Transverse colon (tissue), 4 donors: ENCODE data around the gene NUP50. TPM values are rescaled to one million over a fixed set of nuclear protein-coding genes. Genes with fewer than 3 reads are reported as not detected.

ENCODE experiments used
- DNase-seq: peaks from one replicate; pipeline ENCODE4 v3.0.0-alpha.2; 2019
- H3K27ac ChIP-seq, 4 donors: fragments of 200-600 bp; sonication (generic); 2 replicates each; pipeline ENCODE4 v1.5.1; 2016 to 2018; ENCODE audit warnings: inconsistent platforms in 4 of 4
- H3K27me3 ChIP-seq: fragments of 200-600 bp; sonication (generic); 2 replicates; pipeline ENCODE4 v1.5.1; 2017; ENCODE audit warnings: inconsistent platforms
- H3K36me3 ChIP-seq, 4 donors: fragments of 200-600 bp; sonication (generic); 2 replicates each; pipeline ENCODE4 v1.5.1; 2017 to 2019; ENCODE audit warnings: inconsistent platforms in 4 of 4
- H3K4me1 ChIP-seq, 4 donors: fragments of 200-600 bp; sonication (generic); 2 replicates each; pipeline ENCODE4 v1.5.1; 2017 to 2020; ENCODE audit warnings: inconsistent platforms in 4 of 4
- H3K4me3 ChIP-seq, 4 donors: fragments of 200-600 bp; sonication (generic); 1 replicate in 1 of 4; 2 replicates in 3 of 4; pipeline versions ENCODE4 v1.5.1 to v1.6.1; 2017 to 2019; ENCODE audit warnings: inconsistent platforms in 4 of 4
- H3K9me3 ChIP-seq, 2 donors: fragments of 200-600 bp; sonication (generic); 2 replicates each; pipeline ENCODE4 v1.5.1; 2017 to 2019; ENCODE audit warnings: inconsistent platforms in 2 of 2
- EP300 ChIP-seq: sonication (generic); formaldehyde crosslinking; IDR thresholded peaks from one replicate; pipeline ENCODE4 v1.6.1; 2017; ENCODE audit warnings: antibody characterized with exemption, low read depth
- POLR2A ChIP-seq: fragments of 450-650 bp; IDR thresholded peaks from one replicate; pipeline ENCODE4 v1.6.1; 2016; ENCODE audit warnings: antibody characterized with exemption, mild to moderate bottlenecking, moderate library complexity
- POLR2AphosphoS5 ChIP-seq, 3 donors: sonication (generic); formaldehyde crosslinking; IDR thresholded peaks; one replicate each; pipeline ENCODE4 v1.6.1; 2016; ENCODE audit warnings: antibody characterized with exemption in 3 of 3
- WGBS, 2 donors: methylation state at CpG; one replicate each; pipeline ENCODE4 v1.1.5; 2018; ENCODE audit warnings: low coverage in 1 of 2; 5-methylcytosine and 5-hydroxymethylcytosine counted together
- in situ Hi-C, 4 donors: fragments of 200-750 bp; cut with MboI; loops; one replicate each; pipeline versions ENCODE4 v1.15.0 to v1.15.1; 2017; ENCODE audit warnings: low sequenced_read_pairs in 3 of 4, low pct_ligation_motif_present in 1 of 4, low pct_unique_long_range_greater_than_20kb in 1 of 4
- intact Hi-C: fragments of 100-400 bp; cut with DNase I; formaldehyde crosslinking; loops from one replicate; pipeline ENCODE4 v1.15.1; 2023; ENCODE audit warnings: low total_unique reads
- total RNA-seq, 4 donors: library from RNA; depleted of rRNA; stranded (reverse); fragments of >200 nt; gene quantifications; one replicate each; pipeline ENCODE4 v1.1.0, GENCODE V29; 2016
- TF ChIP-seq, protein P1 (sequence below), 5 experiments: fragments of 200-600 bp in 3 of 5; fragments of 450-650 bp in 2 of 5; sonication (generic) in 3 of 5; IDR thresholded peaks; 1 replicate in 2 of 5; 2 replicates in 3 of 5; pipeline ENCODE4 v1.5.1; 2016 to 2017; ENCODE audit warnings: antibody characterized with exemption in 5 of 5, inconsistent platforms in 3 of 5, mild to moderate bottlenecking in 2 of 5, moderate library complexity in 1 of 5

The NUP50 gene
- total RNA-seq, 4 donors from 2014 or later = 47.0 to 152 (median 73.5) TPM

DNA sequence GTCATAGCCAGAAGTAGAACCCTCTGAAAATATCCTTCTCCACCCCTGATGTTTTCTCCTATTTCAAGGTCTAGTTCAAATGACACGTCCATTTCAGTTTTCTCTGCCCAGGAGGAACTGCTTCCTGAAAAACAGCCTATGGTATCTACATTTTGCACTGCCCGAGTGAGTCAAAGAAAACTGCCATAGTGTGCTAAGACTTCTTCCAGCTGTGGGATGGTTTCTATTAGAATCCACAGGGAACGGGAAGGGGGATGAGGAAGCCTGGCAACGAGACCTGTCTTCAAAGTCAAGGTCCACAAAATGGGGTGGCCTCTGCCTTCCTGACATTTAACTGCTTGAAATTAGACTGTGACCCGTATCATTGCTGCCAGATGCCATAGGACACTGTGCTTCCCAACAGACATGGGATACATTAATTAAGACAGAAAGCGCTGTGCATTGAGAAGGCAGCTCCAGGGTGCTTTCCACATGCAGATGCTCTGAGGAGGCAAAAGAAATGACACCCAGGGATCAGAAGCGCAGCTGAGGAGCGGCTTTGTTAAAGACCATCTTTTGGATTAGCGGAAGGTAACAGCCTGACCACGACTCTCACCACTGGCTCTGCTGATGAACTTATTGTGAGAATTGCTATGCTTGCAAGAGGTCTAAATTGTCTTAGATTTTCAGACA, 39.4 kb upstream of the NUP50 start:
- H3K4me3 ChIP-seq = no peak overlapping the region
- no peak overlapping the region for H3K27ac ChIP-seq
- in situ Hi-C loops (no loop called here), intact Hi-C loops (no loop called here)
- 72 to 85% methylated on average over 7 to 10 of the region's 10 CpGs for WGBS, 2 donors
- H3K27me3 ChIP-seq = no peaks in the 10 kb centered on the region
- H3K4me1 ChIP-seq = peaks cover 0 to under 1% (median 0%) of the 10 kb centered on the region in 4 donors
- no peak for DNase-seq
- no peaks in the 10 kb centered on the region for H3K36me3 ChIP-seq
- no peaks in the 10 kb centered on the region for H3K9me3 ChIP-seq
- TF ChIP-seq, protein P1, sequence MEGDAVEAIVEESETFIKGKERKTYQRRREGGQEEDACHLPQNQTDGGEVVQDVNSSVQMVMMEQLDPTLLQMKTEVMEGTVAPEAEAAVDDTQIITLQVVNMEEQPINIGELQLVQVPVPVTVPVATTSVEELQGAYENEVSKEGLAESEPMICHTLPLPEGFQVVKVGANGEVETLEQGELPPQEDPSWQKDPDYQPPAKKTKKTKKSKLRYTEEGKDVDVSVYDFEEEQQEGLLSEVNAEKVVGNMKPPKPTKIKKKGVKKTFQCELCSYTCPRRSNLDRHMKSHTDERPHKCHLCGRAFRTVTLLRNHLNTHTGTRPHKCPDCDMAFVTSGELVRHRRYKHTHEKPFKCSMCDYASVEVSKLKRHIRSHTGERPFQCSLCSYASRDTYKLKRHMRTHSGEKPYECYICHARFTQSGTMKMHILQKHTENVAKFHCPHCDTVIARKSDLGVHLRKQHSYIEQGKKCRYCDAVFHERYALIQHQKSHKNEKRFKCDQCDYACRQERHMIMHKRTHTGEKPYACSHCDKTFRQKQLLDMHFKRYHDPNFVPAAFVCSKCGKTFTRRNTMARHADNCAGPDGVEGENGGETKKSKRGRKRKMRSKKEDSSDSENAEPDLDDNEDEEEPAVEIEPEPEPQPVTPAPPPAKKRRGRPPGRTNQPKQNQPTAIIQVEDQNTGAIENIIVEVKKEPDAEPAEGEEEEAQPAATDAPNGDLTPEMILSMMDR (IDR thresholded peaks at IDR 0.05) = no peak
- TF ChIP-seq POLR2AphosphoS5 (IDR thresholded peaks at IDR 0.05) = no peak
- no peak for TF ChIP-seq POLR2A
- TF ChIP-seq EP300 = no peak

DNA sequence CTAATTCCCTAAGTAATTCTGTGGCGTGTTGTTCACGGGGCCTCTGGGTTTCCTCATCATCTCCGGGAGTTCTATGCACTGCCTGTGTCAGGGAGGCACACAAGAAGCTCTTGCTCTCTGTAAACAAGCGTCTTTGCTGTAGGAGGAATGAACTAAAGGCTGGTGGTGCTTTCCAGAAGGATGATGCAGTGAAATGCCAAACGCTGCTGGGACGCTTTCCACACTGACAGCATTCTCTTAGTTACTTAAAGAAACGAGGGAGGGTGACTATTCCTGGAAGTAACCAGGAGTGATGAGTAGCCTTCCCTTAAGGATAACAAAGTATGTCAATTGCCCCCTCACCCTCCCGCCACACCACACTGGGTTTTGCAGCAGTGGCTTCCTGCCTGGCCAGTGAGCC, 38.5 kb upstream of the NUP50 start:
- intact Hi-C loops = no loop called here
- Histone ChIP-seq H3K27ac (no peak overlapping the region), H3K27me3 (no peaks in the 10 kb centered on the region), H3K4me3 (no peak overlapping the region), H3K9me3 (no peaks in the 10 kb centered on the region), H3K36me3 (no peaks in the 10 kb centered on the region), H3K4me1 (peaks cover 0 to 7% (median 0%) of the 10 kb centered on the region in 4 donors)
- 26 to 47% methylated on average over 6 to 8 of the region's 8 CpGs for WGBS, 2 donors
- no peak for DNase-seq
- TF ChIP-seq, protein P1 (IDR thresholded peaks at IDR 0.05) = no peak
- TF ChIP-seq EP300 (no peak), POLR2A (no peak), POLR2AphosphoS5 (IDR thresholded peaks at IDR 0.05) (no peak)
- in situ Hi-C loops = no loop called here

DNA sequence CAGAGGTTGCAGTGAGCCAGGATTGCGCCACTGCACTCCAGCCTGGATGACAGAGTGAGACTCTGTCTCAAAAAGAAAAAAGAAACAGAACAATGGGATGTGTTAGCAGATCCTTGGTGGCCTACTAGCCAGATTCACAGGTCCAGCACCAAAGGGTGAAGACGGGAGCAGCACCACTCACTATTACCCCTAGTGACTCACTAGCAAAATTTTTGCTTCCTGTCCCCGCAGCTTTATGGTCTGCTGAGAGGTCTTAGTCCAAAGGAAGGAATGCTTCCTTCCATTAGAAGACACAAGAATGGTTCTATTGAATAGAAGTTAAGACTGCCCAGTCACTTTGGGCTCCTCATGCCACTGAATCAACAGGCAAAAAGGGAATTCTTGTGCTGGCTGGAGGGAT, 35.9 kb upstream of the NUP50 start:
- no peaks in the 10 kb centered on the region for H3K36me3 ChIP-seq
- H3K27ac ChIP-seq = no peak overlapping the region
- WGBS, 2 donors = 59 to 80% methylated on average over 2 to 3 of the region's 3 CpGs
- no peaks in the 10 kb centered on the region for H3K27me3 ChIP-seq
- H3K4me1 ChIP-seq = peaks cover 0 to 7% (median 0%) of the 10 kb centered on the region in 4 donors
- intact Hi-C loops (no loop called here), in situ Hi-C loops (no loop called here)
- H3K9me3 ChIP-seq = no peaks in the 10 kb centered on the region
- DNase-seq = no peak
- no peak for TF ChIP-seq POLR2A
- H3K4me3 ChIP-seq = no peak overlapping the region

DNA sequence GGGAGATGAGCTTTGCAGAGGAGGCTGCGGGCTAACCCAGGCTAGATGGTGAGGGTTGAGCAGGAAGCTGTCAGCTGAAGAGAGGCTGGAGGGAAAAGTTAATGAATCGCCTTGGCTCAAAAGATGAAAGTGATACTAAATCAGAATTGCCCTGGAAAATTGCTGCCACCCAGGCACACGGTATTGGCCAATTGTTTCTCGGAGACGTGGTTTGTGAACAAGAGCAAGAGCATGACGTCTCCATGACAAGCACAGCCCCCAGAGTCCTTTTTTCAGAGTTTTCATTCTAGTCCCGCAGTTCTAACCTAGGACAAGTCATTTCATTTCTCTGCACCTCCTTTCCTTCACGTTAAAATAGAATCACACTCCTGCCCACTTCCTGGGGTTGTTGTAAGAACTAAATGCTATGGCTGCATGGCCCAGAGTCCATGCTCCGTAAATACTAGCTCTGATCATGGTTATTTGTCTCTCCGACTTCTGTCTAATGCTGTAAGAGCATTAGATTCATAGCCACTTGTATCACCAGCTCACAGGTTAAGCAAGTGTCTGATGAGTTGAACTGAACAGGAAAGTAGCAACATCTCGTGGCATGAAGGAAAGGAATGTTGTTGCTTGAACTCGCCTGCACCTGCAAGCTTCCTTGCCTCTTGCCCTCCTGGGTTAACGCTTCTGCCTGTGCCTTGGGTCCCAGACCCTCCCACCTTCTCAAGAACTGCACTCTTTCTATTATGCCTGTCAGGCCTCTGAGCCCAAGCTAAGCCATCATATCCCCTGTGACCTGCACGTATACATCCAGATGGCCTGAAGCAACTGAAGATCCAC, 33.8 kb upstream of the NUP50 start:
- 38 to 44% methylated on average over 11 to 14 of the region's 14 CpGs for WGBS, 2 donors
- no peaks in the 10 kb centered on the region for H3K27me3 ChIP-seq
- DNase-seq = no peak
- in situ Hi-C loops (no loop called here), intact Hi-C loops (no loop called here)
- H3K9me3 ChIP-seq = peaks cover 4 to 6% of the 10 kb centered on the region in 2 donors
- no peak overlapping the region for H3K4me3 ChIP-seq
- no peak overlapping the region for H3K27ac ChIP-seq
- TF ChIP-seq, protein P1 (IDR thresholded peaks at IDR 0.05) = no peak
- no peak for TF ChIP-seq POLR2A
- no peak for TF ChIP-seq POLR2AphosphoS5 (IDR thresholded peaks at IDR 0.05)
- TF ChIP-seq EP300 = no peak
- H3K4me1 ChIP-seq = peaks cover 0 to 7% (median 0%) of the 10 kb centered on the region in 4 donors
- H3K36me3 ChIP-seq = peaks cover 0 to 15% (median 7%) of the 10 kb centered on the region in 4 donors
